Stomach (tissue), 4 donors: ENCODE results near the gene EEF1AKMT1.

Source experiments
- CTCF ChIP-seq, 7 experiments: fragments of 450-650 bp in 4 of 7; fragments of 200-600 bp in 3 of 7; sonication (generic) in 3 of 7; IDR thresholded peaks; one replicate each; pipeline ENCODE4 v1.5.1; 2016 to 2019; ENCODE audit warnings: antibody characterized with exemption in 7 of 7, control low read depth in 2 of 7, mild to moderate bottlenecking in 1 of 7
- EP300 ChIP-seq: sonication (generic); formaldehyde crosslinking; IDR thresholded peaks from one replicate; pipeline ENCODE4 v1.6.1; 2017; ENCODE audit warnings: antibody characterized with exemption
- POLR2A ChIP-seq, 4 donors: fragments of 450-650 bp; IDR thresholded peaks; one replicate each; pipeline ENCODE4 v1.6.1; 2016; ENCODE audit warnings: antibody characterized with exemption in 4 of 4, control low read depth in 2 of 4, mild to moderate bottlenecking in 1 of 4, moderate library complexity in 1 of 4

GRCh38 chr13:20810808-20811207 is 37.0 kb upstream of the EEF1AKMT1 start:
- TF ChIP-seq CTCF (IDR thresholded peaks at IDR 0.05) (no peak), POLR2A (IDR thresholded peaks at IDR 0.05) (no peak), EP300 (no peak)
